GM18508 (cell line): ENCODE results near the gene IGHMBP2.

ENCODE experiments used
- ATAC-seq: cut with Tn5 transposase; IDR thresholded peaks from one replicate; pipeline ENCODE4 v1.9.1; 2021; ENCODE audit warnings: moderate number of reproducible peaks; ENCODE audit not compliant: insufficient read depth, unreplicated experiment

Gene IGHMBP2

DNA sequence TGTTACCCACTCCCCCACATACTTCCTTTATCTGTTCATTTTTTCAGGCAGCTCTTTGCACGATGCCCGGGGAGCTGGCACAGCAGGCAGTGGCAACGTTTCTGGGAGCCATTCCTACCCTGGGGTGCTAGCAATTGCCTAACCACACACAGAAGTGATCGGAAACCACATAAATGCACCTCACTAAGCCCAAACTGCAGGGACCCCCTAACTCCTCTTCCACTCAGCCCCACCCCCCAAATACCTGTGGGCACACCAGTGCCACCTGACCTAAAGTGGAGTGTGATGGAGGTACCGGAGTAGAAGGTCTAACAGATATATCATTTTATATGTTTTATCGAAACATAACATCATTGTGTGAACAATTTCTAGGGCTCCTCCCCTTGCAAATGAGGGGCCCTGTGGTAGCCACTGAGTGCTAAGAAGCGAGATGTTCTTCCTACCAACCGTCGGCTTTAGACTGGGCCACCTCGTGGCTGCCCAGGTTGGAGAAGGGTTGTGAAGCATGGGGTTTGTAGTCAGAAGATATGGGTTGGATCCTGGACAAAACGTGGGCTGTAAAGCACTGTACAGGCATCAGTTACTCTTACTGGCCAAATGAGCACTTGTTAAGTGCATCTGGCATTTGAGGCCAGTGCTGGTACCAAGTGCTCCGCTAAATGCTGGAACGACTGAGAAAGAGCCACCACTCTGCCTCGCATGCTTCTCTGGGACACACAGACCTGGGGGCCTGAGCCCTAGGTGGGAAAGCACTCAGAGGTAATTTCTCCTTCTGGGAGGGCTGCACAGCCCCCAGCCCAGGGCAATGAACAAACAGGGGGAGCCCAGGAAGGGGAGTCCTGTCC lies 74.3 kb downstream of the IGHMBP2 start:
- ATAC-seq = no peak

- no peak for ATAC-seq
Measured at GRCh38 chr11:68978626-68978930, 74.9 kb downstream of the IGHMBP2 start.

GRCh38 chr11:68978931-68979594 lies 75.4 kb downstream of the IGHMBP2 start:
- ATAC-seq = no peak

DNA sequence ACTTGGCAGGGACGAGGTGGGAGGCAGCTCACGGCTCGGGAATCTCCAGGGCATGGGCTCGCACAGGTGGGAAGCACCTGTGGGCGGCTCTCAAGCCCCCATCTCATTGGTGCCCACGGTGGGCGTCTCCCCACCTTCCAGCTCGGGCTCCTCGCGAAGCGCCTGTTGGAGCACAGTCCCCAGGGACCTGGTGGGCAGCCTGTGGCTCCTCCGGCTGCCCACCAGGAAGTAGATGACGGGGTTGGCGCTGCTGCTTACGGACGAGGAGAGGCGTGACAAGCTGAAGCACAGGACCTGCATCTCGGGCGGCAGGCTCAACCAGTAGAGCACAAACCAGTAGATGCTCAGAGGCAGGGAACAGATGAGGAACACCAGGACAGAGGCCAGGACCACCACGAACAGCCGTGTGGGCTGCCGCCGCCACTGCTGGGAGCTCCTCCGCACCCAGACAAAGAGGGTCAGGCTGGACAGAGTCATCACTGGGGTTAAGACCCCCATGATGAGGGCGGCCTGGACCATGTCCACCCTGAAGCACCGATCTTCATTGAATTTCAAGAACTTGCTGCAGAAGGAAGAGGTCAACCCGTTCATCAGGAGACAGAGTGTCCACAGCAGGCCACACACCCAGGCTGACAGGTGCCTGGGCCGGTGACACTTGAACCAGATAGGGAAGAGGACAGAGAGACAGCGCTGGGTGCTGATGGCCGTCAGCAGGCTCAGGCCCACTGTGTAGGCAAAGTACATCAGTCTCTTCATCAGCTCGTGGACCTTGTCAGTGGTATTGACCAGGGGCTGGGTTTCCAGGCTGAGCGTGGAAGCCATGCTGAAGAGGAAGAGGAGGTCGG lies 76.5 kb downstream of the IGHMBP2 start:
- ATAC-seq = no peak

DNA sequence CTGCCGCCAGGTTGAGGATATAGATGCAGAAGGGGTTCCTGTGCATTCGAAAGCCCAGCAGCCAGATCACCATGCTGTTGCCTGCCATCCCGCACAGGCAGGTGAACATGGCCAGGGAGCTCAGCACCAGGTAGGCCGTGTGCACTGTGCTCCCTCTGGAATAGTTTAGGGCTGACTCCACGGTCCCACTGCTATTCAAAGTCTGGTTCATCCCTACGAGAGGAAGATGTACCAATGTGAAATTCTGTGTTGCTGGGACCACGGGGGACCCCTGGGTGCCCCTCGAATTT lies 77.0 kb downstream of the IGHMBP2 start, which contains the start of gene MRGPRD:
MRGPRD (minus strand) TSS at position 211 of the 290 bp plus-strand sequence; CDS start at position 211, 0 bp downstream.
- ATAC-seq = no peak

GRCh38 chr11:68982134-68982533 lies 78.4 kb downstream of the IGHMBP2 start:
- ATAC-seq = no peak

DNA sequence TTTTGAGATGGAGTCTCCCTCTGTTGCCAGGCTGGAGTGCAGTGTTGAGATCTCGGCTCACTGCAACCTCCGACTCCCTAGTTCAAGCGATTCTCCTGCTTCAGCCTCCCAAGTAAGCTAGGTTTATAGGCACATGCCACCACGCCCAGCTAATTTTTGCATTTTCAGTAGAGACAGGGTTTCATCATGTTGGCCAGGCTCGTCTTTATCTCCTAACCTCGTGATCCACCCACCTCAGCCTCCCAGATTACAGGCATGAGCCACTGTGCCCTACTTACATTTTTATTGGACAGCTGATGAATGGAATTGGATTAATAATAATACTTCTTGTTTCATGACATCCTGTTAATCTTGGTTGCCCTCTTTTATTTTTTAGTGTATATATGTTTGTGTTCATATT lies 80.1 kb downstream of the IGHMBP2 start:
- ATAC-seq = no peak

DNA sequence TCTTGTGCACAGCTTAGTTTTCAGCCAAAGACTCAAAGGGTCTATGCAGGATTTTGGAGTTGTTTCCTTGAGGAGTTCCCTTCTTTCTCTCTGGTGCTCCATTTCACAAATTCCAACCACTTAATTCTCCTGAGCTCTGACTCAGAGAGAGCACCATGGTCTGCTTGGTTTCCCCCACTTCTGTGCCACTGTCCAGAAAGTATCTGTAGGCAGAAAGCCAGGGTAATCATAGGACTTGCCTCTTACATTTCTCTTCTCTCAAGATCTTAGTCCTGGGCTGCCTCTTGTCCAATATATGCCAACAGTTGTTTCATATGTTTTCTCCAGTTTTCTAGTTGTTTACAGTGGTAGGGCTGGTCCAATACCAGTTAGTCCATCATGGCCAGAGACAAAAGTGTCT lies 83.5 kb downstream of the IGHMBP2 start:
- no peak for ATAC-seq

GRCh38 chr11:68988491-68988890 lies 84.8 kb downstream of the IGHMBP2 start:
- no peak for ATAC-seq
